Measurements from ENCODE around the gene ZBP1. TPM values are rescaled to one million over a fixed set of nuclear protein-coding genes. Genes with fewer than 3 reads are reported as not detected.

Gene ZBP1
- total RNA-seq, 1 donor from 2014 or later, result not detected

- no peak for TF ChIP-seq CTCF (conservative IDR thresholded peaks at IDR 0.05; ENCODE audit: low read depth, low read length)
- no peak overlapping the region for H3K4me3 ChIP-seq (ENCODE audit: low read depth, low read length)
- DNase-seq (ENCODE audit: low read depth), result no peak
These were observed 19.0 kb downstream of the ZBP1 start for GRCh38 chr20:57601211-57601570.

- H3K4me3 ChIP-seq (ENCODE audit: low read depth, low read length), result no peak overlapping the region
- TF ChIP-seq CTCF (conservative IDR thresholded peaks at IDR 0.05; ENCODE audit: low read depth, low read length), result no peak
- DNase-seq (ENCODE audit: low read depth), result no peak
These were observed 19.7 kb downstream of the ZBP1 start for GRCh38 chr20:57600320-57601210.

GRCh38 chr20:57598491-57598890 lies 21.7 kb downstream of the ZBP1 start:
- DNase-seq (ENCODE audit: low read depth), result no peak
- no peak overlapping the region for H3K4me3 ChIP-seq (ENCODE audit: low read depth, low read length)
- no peak for TF ChIP-seq CTCF (conservative IDR thresholded peaks at IDR 0.05; ENCODE audit: low read depth, low read length)

- DNase-seq (ENCODE audit: low read depth), result no peak
- no peak overlapping the region for H3K4me3 ChIP-seq (ENCODE audit: low read depth, low read length)
- no peak for TF ChIP-seq CTCF (conservative IDR thresholded peaks at IDR 0.05; ENCODE audit: low read depth, low read length)
These were observed 22.2 kb downstream of the ZBP1 start for GRCh38 chr20:57598060-57598459.

GRCh38 chr20:57596998-57597939 lies 23.0 kb downstream of the ZBP1 start:
- no peak for DNase-seq (ENCODE audit: low read depth)
- H3K4me3 ChIP-seq (ENCODE audit: low read depth, low read length), result peak overlapping the region; percentile 21

GRCh38 chr20:57596358-57596757 lies 23.9 kb downstream of the ZBP1 start:
- H3K4me3 ChIP-seq (ENCODE audit: low read depth, low read length), result no peak overlapping the region
- no peak for TF ChIP-seq CTCF (conservative IDR thresholded peaks at IDR 0.05; ENCODE audit: low read depth, low read length)
- no peak for DNase-seq (ENCODE audit: low read depth)

More at GRCh38 chr20:57596998-57597939, 23.0 kb downstream of the ZBP1 start:
- TF ChIP-seq CTCF (conservative IDR thresholded peaks at IDR 0.05; ENCODE audit: low read depth, low read length), result peak; percentile 76

Measured in epithelial cell of proximal tubule (primary cell).